GM12878 (cell line): ENCODE results near the gene STAT5A. TPM values are rescaled to one million over a fixed set of nuclear protein-coding genes. Genes with fewer than 3 reads are reported as not detected.

Experiments used
- ATAC-seq: fragments of 200-7000 bp; cut with Tn5 transposase; 3 replicates; pipeline ENCODE4 v1.9.1; 2020; ENCODE audit warnings: mild to moderate bottlenecking, moderate library complexity
- BruUV-seq: library from RNA; stranded (reverse); fragments of 400-500 nt; replicated peaks from 2 replicates; lab custom pipeline; 2021; lab: Mats Ljungman, UMichigan
- CTCF ChIA-PET: fragments of 300-600 bp; sonication (Branson Sonifier 250); formaldehyde crosslinking; extraction: SDS; loops from one replicate; lab custom pipeline; 2021; ENCODE audit warnings: inconsistent platforms; lab: Yijun Ruan, JAX
- POLR2A ChIA-PET: fragments of 350-600 bp; formaldehyde crosslinking; extraction: SDS; loops from one replicate; lab custom pipeline; 2021; ENCODE audit warnings: inconsistent platforms; lab: Charles Lee
- RAD21 ChIA-PET: fragments of 300-600 bp; sonication (Branson Sonifier 250); formaldehyde crosslinking; loops from one replicate; lab custom pipeline; 2023; ENCODE audit warnings: antibody characterized with exemption; ENCODE audit not compliant: unreplicated experiment; lab: Charles Lee
- SMC1A ChIA-PET: fragments of 300-600 bp; sonication (Branson Sonifier 250); formaldehyde crosslinking; loops from one replicate; lab custom pipeline; 2023; ENCODE audit not compliant: unreplicated experiment, uncharacterized antibody; lab: Charles Lee
- DNase-seq: peaks from one replicate; pipeline ENCODE4 v3.0.0-alpha.2; 2011; ENCODE audit warnings: low read depth, low spot score
- FAIRE-seq: peaks from 3 replicates; lab custom pipeline; 2011; peaks lifted over from hg19 to GRCh38; lab: Jason Lieb, UNC
- H2AFZ ChIP-seq: 2 replicates; pipeline ENCODE4 v1.6.0; 2011; ENCODE audit warnings: low read depth, low read length, control low read depth; ENCODE audit not compliant: control insufficient read depth
- H3K27ac ChIP-seq: 2 replicates; pipeline ENCODE4 v1.5.1; 2011; ENCODE audit warnings: control low read depth; ENCODE audit not compliant: control insufficient read depth, insufficient read depth
- H3K27me3 ChIP-seq, 2 experiments: replicated peaks in 1 of 2; 2 replicates each; pipeline versions ENCODE4 v1.6.0 to v1.6.1; 2011; ENCODE audit warnings: low read length in 1 of 2; ENCODE audit not compliant: control insufficient read depth in 2 of 2, insufficient read depth in 2 of 2
- H3K36me3 ChIP-seq, 2 experiments: 2 replicates each; pipeline ENCODE4 v1.5.1; 2011; ENCODE audit warnings: low read length in 1 of 2; ENCODE audit not compliant: control insufficient read depth in 2 of 2, insufficient read depth in 2 of 2
- H3K4me1 ChIP-seq: 2 replicates; pipeline ENCODE4 v1.6.1; 2011; ENCODE audit warnings: mild to moderate bottlenecking, low read length, moderate library complexity, mixed read lengths; ENCODE audit not compliant: control insufficient read depth, insufficient read depth
- H3K4me2 ChIP-seq: 2 replicates; pipeline ENCODE4 v1.6.0; 2011; ENCODE audit warnings: control low read depth; ENCODE audit not compliant: control insufficient read depth, insufficient read depth
- H3K4me3 ChIP-seq: fragments of 200-600 bp; sonication (generic); 2 replicates; pipeline ENCODE4 v1.5.1; 2016
- H3K79me2 ChIP-seq: 2 replicates; pipeline ENCODE4 v1.6.0; 2011; ENCODE audit warnings: low read length; ENCODE audit not compliant: control insufficient read depth, insufficient read depth
- H3K9ac ChIP-seq: 2 replicates; pipeline ENCODE4 v1.8.0; 2011; ENCODE audit warnings: low read length, control low read depth, mixed read lengths; ENCODE audit not compliant: control insufficient read depth, insufficient read depth
- H3K9me3 ChIP-seq: replicated peaks from 3 replicates; pipeline ENCODE4 v1.5.1; 2011; ENCODE audit warnings: mild to moderate bottlenecking, low read length; ENCODE audit not compliant: control insufficient read depth, insufficient read depth
- H4K20me1 ChIP-seq: 2 replicates; pipeline ENCODE4 v1.6.0; 2011; ENCODE audit not compliant: control insufficient read depth, insufficient read depth
- PAX8 ChIP-seq: fragments of 450-650 bp; IDR thresholded peaks from 2 replicates; pipeline ENCODE4 v1.6.1; 2017; ENCODE audit warnings: mild to moderate bottlenecking, moderate library complexity
- TCF3 ChIP-seq: IDR thresholded peaks from 2 replicates; pipeline ENCODE4 v1.6.1; 2012; ENCODE audit warnings: low read depth, mild to moderate bottlenecking, low read length, borderline replicate concordance; ENCODE audit not compliant: insufficient read depth
- USF2 ChIP-seq: IDR thresholded peaks from 2 replicates; pipeline ENCODE4 v1.6.1; 2011; ENCODE audit warnings: low read depth, low read length, improper control_type of control experiment, borderline replicate concordance
- WGBS: methylation state at CpG from one replicate; pipeline ENCODE4 v1.1.6; 2016; ENCODE audit warnings: low lambda C conversion rate; ENCODE audit not compliant: insufficient replicate concordance, insufficient coverage; ENCODE audit errors: missing lambda C conversion rate; 5-methylcytosine and 5-hydroxymethylcytosine counted together
- in situ Hi-C: fragments of 300-500 bp; cut with MboI; formaldehyde crosslinking; loops from 9 replicates; pipeline ENCODE4 v1.14.3; 2018; ENCODE audit warnings: mixed read lengths
- intact Hi-C: fragments of 100-400 bp; cut with micrococcal nuclease; formaldehyde crosslinking; loops from one replicate; pipeline ENCODE4 v1.14.2; 2022; ENCODE audit not compliant: unreplicated experiment
- polyA plus RNA-seq, 11 experiments: library from polyadenylated mRNA; depleted of rRNA in 4 of 11; unstranded in 6 of 11; stranded (reverse) in 5 of 11; fragments of >200 nt; fragmentation: Nextera tagmentation in 4 of 11; fragmentation: Illumina TruSeq in 1 of 11; extraction: Ambion mirVana in 4 of 11; extraction: Trizol in 1 of 11; gene quantifications; 1 replicate in 1 of 11; 2 replicates in 10 of 11; pipeline versions ENCODE4 v1.2.1 to v1.2.3, GENCODE V29; 2011 to 2016; ENCODE audit warnings: inconsistent platforms in 2 of 11, missing spikeins in 2 of 11, low read depth in 1 of 11
- total RNA-seq, 4 experiments: library from RNA; depleted of rRNA in 3 of 4; stranded (reverse); fragments of >200 nt in 3 of 4; fragmentation: Illumina TruSeq in 1 of 4; extraction: Trizol in 1 of 4; gene quantifications; 2 replicates each; pipeline versions ENCODE4 v1.2.1 to v1.2.3, GENCODE V29; 2013 to 2021

The STAT5A gene
- total and polyA plus RNA-seq, 10 of the 15 experiments (the other 5 are each of a cell fraction or from before 2014, with no cell fraction given): 14.8 to 86.4 (median 41.5) TPM

- TF ChIP-seq USF2: no peak
These were observed 16.6 kb upstream of the STAT5A start (continued) for GRCh38 chr17:42271779-42272035.

- ChIA-PET SMC1A (interaction anchor here (0.9 to 5.3 kb wide), 6 partner anchors 8 to 85 kb away, joined by 3 to 36 read pairs (median 5); partner anchors contain the start of gene GHDC), POLR2A (interaction anchor here (0.6 kb wide), 1 partner anchor 23 kb away, joined by 3 read pairs; no protein-coding TSS in a partner anchor), RAD21 (no interaction called here), CTCF (interaction anchor here (1.1 kb wide), 1 partner anchor 50 kb away, joined by 5 read pairs; no protein-coding TSS in a partner anchor)
- Histone ChIP-seq H3K9ac (no peak overlapping the region), H2AFZ (no peak overlapping the region), H3K27me3 (no peaks in the 10 kb centered on the region), H3K27ac (no peak overlapping the region), H3K4me3 (0 out of 2 replicates have a peak overlapping the region, but pooled peaks have one; percentile 7), H4K20me1 (no peaks in the 10 kb centered on the region), H3K4me1 (peaks cover 27% of the 10 kb centered on the region), H3K36me3 (no peaks in the 10 kb centered on the region), H3K4me2 (peak overlapping the region; percentile 57), H3K9me3 (no peaks in the 10 kb centered on the region), H3K79me2 (peaks cover 59% of the 10 kb centered on the region)
- FAIRE-seq: no peak
- intact Hi-C loops (no loop called here), in situ Hi-C loops (no loop called here)
- no peak for DNase-seq
- WGBS: 32% methylated on average over 7 of the region's 7 CpGs
- no peak for ATAC-seq
- no peak for TF ChIP-seq PAX8
- no peak for TF ChIP-seq TCF3
- BruUV-seq: no TSS peak
These were observed 16.0 kb upstream of the STAT5A start for GRCh38 chr17:42272162-42272907.
